ENCODE results near the gene SNAPC3.

SNAPC3 gene

DNA sequence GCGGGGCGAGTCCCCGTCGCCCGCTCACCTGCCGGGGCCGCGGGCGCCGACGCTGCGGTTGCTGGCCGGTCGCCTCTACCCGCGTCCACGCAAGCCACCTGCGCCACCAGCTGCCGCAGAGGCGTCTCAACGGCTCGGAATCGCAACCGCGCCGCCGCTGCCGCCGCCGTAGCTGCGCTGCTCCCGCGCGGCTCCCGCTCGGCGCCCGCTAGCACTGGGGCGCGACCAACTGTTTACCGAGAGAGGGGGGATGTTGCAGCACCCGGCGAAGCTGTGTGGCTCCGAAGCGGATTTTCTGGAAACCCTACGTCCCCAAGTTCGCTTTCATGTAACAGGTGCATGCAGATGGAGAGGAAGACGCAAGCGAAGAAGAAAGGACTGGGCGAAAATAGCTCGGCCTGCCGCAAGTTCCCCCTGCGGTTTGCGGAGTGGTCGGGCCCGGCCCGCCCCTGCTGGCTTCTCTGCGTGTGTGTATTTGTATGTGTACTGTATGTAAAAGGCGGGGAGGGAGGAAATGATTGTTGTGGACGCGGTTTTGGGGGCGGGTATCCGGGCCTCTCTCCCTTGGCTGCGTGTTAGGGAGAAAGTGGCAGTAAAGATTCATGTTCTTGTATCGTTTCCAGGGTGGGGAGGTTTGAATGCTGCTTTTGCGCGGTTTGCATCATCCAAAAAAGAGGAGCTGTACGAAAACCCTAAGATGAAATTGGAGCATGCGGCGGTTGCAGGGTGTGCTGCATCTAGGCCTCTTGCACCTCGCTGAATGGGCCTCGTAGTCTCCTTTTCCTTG is 88.3 kb downstream of the SNAPC3 start, which contains the start of gene PSIP1 (continued):
- TF ChIP-seq ZNF747 (tag by site-specific recombination; IDR thresholded peaks at IDR 0.05) (no peak), ZIC2 (tag by site-specific recombination; IDR thresholded peaks at IDR 0.05) (peak; percentile 86), ZSCAN23 (tag by site-specific recombination; IDR thresholded peaks at IDR 0.05) (0 out of 2 replicates have a peak, but pooled peaks have one; percentile 68), ZNF510 (tag by site-specific recombination; IDR thresholded peaks at IDR 0.05; ENCODE audit: insufficient replicate concordance) (no peak), ZNF121 (tag by site-specific recombination; IDR thresholded peaks at IDR 0.05) (no peak), WT1 (tag by site-specific recombination; IDR thresholded peaks at IDR 0.05) (peak; percentile 68), ZNF549 (tag by site-specific recombination; IDR thresholded peaks at IDR 0.05) (no peak), ZNF677 (tag by site-specific recombination; IDR thresholded peaks at IDR 0.05) (no peak), ZXDB (tag by site-specific recombination; IDR thresholded peaks at IDR 0.05) (peak; percentile 99), SP7 (tag by site-specific recombination; IDR thresholded peaks at IDR 0.05) (peak; percentile 83), ZSCAN4 (tag by site-specific recombination; IDR thresholded peaks at IDR 0.05) (peak; percentile 87), ZNF791 (tag by site-specific recombination; IDR thresholded peaks at IDR 0.05) (no peak), KLF16 (tag by site-specific recombination; IDR thresholded peaks at IDR 0.05) (peak; percentile 85), TCF7L2 (IDR thresholded peaks at IDR 0.05; ENCODE audit: borderline replicate concordance, low read depth, low read length) (no peak), ZBTB26 (tag by site-specific recombination; optimal IDR thresholded peaks at IDR 0.05) (peak; percentile 84), ZNF366 (tag by site-specific recombination; conservative IDR thresholded peaks at IDR 0.05) (peak; percentile 64), ZNF138 (tag by site-specific recombination; IDR thresholded peaks at IDR 0.05; ENCODE audit: borderline replicate concordance) (no peak), ZNF776 (tag by site-specific recombination; IDR thresholded peaks at IDR 0.05; ENCODE audit: borderline replicate concordance) (no peak), ZNF544 (tag by site-specific recombination; IDR thresholded peaks at IDR 0.05) (no peak), ZNF292 (tag by site-specific recombination; IDR thresholded peaks at IDR 0.05; ENCODE audit: borderline replicate concordance, low read depth) (no peak), ZNF140 (tag by site-specific recombination; IDR thresholded peaks at IDR 0.05) (no peak), ZBTB1 (tag by site-specific recombination; IDR thresholded peaks at IDR 0.05) (no peak), ZSCAN30 (tag by site-specific recombination; IDR thresholded peaks at IDR 0.05) (peak; percentile 49; the same call in 1 of the 2 replicates), ZFP3 (tag by site-specific recombination; IDR thresholded peaks at IDR 0.05; ENCODE audit: low read depth) (no peak), ZNF274 (IDR thresholded peaks at IDR 0.05; ENCODE audit: low read length) (no peak), ZNF274 (tag by site-specific recombination; IDR thresholded peaks at IDR 0.05; ENCODE audit: borderline replicate concordance) (no peak), ZBTB17 (tag by site-specific recombination; IDR thresholded peaks at IDR 0.05) (peak; percentile 85)
- TF ChIP-seq, protein P1, sequence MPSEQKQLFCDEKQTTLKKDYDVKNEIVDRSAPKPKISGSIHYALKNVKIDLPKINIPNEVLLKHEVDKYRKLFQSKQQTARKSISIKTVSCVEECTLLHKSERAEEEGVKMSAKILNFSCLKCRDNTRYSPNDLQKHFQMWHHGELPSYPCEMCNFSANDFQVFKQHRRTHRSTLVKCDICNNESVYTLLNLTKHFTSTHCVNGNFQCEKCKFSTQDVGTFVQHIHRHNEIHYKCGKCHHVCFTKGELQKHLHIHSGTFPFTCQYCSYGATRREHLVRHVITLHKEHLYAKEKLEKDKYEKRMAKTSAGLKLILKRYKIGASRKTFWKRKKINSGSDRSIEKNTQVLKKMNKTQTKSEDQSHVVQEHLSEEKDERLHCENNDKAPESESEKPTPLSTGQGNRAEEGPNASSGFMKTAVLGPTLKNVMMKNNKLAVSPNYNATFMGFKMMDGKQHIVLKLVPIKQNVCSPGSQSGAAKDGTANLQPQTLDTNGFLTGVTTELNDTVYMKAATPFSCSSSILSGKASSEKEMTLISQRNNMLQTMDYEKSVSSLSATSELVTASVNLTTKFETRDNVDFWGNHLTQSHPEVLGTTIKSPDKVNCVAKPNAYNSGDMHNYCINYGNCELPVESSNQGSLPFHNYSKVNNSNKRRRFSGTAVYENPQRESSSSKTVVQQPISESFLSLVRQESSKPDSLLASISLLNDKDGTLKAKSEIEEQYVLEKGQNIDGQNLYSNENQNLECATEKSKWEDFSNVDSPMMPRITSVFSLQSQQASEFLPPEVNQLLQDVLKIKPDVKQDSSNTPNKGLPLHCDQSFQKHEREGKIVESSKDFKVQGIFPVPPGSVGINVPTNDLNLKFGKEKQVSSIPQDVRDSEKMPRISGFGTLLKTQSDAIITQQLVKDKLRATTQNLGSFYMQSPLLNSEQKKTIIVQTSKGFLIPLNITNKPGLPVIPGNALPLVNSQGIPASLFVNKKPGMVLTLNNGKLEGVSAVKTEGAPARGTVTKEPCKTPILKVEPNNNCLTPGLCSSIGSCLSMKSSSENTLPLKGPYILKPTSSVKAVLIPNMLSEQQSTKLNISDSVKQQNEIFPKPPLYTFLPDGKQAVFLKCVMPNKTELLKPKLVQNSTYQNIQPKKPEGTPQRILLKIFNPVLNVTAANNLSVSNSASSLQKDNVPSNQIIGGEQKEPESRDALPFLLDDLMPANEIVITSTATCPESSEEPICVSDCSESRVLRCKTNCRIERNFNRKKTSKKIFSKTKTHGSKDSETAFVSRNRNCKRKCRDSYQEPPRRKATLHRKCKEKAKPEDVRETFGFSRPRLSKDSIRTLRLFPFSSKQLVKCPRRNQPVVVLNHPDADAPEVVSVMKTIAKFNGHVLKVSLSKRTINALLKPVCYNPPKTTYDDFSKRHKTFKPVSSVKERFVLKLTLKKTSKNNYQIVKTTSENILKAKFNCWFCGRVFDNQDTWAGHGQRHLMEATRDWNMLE (tag by site-specific recombination; conservative IDR thresholded peaks at IDR 0.05; ENCODE audit: low read depth): no peak; the same call in 1 of the 2 replicates
- TF ChIP-seq, protein P2, sequence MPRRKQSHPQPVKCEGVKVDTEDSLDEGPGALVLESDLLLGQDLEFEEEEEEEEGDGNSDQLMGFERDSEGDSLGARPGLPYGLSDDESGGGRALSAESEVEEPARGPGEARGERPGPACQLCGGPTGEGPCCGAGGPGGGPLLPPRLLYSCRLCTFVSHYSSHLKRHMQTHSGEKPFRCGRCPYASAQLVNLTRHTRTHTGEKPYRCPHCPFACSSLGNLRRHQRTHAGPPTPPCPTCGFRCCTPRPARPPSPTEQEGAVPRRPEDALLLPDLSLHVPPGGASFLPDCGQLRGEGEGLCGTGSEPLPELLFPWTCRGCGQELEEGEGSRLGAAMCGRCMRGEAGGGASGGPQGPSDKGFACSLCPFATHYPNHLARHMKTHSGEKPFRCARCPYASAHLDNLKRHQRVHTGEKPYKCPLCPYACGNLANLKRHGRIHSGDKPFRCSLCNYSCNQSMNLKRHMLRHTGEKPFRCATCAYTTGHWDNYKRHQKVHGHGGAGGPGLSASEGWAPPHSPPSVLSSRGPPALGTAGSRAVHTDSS (tag by site-specific recombination; IDR thresholded peaks at IDR 0.05): peak; percentile 60
- TF ChIP-seq, protein P3, sequence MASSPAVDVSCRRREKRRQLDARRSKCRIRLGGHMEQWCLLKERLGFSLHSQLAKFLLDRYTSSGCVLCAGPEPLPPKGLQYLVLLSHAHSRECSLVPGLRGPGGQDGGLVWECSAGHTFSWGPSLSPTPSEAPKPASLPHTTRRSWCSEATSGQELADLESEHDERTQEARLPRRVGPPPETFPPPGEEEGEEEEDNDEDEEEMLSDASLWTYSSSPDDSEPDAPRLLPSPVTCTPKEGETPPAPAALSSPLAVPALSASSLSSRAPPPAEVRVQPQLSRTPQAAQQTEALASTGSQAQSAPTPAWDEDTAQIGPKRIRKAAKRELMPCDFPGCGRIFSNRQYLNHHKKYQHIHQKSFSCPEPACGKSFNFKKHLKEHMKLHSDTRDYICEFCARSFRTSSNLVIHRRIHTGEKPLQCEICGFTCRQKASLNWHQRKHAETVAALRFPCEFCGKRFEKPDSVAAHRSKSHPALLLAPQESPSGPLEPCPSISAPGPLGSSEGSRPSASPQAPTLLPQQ (tag by site-specific recombination; IDR thresholded peaks at IDR 0.05): peak; percentile 56
